GM18511 (cell line): ENCODE measurements around the gene CPNE7.

Source experiments
- ATAC-seq: cut with Tn5 transposase; IDR thresholded peaks from one replicate; pipeline ENCODE4 v1.9.1; 2021; ENCODE audit warnings: mild to moderate bottlenecking, moderate library complexity; ENCODE audit not compliant: unreplicated experiment

Gene CPNE7

DNA sequence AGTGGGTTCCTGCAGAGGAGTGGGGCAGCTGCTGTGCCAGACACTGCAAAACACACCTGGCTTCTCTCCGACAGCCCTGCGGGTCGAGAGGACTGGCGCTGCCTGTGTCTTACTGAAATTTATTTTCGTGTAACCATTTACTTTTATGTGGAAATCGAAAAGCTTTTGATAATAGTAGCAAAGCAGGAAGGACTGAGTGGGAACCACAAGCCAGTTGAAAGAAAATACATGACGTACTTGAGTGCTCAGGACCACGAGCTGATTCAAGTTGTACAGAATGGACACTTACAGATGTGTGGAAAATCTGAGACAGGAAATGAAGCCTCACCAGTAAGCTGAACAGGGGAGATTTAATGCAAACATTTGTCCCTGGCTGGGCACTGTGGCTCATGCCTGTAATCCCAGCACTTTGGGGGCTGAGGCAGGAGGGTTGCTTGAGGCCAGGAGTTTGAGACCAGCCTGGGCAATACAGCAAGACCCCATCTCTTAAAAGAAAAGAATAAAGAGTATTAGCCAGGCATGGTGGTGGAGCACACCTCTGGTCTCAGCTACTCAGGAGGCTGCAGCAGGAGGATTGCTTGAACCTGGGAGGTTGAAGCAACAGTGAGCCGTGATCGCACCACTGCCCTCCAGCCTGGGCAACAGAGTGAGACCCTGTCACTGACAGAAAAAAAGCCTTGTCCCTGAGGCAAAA, 26.4 kb upstream of the CPNE7 start:
- no peak for ATAC-seq

DNA sequence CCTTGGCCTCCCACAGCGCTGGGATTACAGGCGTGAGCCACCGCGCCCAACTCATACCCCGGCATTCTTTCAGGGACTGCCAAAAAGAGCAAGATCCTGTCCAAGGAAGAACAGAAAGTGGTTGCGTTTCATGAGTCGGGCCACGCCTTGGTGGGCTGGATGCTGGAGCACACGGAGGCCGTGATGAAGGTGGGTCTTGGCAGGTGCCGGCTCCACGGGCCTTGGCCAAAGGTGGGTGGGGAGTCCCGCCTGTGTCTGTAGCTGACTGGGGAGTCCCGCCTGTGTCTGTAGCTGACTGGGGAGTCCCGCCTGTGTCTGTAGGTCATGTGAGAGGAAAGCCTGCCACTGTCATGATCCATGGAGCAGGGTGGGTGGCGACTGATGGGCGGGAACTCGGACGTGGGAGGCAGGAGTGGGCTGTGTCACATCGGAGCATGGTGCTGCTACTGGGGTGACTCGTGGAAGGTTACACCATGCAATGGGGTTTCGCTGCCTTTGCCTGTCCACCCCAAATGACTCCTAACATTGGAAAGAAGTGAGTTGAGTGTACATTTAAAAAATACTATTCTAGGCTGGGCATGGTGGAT, 25.0 kb upstream of the CPNE7 start:
- no peak for ATAC-seq

DNA sequence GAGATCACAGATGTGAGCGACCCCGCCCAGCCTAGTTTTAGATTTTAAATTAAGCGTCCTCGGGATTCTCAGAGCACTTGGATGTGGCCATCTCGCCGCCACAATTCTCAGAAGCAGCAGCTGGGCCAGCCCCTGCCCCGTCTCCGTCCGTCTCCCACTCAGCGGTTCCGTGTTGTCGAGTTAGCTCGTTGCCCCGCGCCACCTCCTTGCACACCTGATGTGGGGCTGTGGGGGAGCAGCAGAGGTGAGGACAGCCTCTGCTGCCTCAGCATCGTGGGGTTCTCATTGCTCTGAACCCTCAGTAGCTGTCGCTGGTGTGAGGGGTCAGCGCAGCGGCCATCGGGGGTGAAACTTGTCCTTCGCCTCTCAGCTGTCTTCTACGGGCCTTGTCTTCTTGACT, 23.2 kb upstream of the CPNE7 start:
- no peak for ATAC-seq

DNA sequence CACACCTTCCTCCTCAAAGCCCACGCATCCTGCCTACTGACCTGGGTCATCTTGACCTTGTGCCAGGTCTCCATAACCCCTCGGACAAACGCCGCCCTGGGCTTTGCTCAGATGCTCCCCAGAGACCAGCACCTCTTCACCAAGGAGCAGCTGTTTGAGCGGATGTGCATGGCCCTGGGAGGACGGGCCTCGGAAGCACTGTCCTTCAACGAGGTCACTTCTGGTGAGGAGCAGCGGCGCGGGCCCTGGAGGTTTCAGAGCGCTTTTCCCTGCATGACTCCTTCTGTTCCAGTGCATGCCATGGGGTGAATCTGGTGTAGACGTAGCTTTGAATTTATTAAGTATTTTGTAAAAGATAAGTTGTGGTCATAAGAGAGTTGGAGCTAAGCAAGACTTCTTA, 22.6 kb upstream of the CPNE7 start:
- no peak for ATAC-seq

DNA sequence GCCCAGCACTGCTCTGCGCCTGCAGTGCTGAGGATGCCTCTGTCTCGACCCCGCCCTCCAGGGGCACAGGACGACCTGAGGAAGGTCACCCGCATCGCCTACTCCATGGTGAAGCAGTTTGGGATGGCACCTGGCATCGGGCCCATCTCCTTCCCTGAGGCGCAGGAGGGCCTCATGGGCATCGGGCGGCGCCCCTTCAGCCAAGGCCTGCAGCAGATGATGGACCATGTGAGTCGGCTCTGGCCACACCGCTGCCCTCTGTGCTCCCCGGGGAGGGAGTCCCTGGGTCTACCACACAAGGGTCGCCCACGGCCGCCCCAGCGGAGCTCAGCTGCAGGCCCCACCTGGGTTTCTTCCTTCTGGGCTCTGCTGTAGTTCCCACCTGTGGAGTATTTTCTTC, 21.8 kb upstream of the CPNE7 start:
- no peak for ATAC-seq

DNA sequence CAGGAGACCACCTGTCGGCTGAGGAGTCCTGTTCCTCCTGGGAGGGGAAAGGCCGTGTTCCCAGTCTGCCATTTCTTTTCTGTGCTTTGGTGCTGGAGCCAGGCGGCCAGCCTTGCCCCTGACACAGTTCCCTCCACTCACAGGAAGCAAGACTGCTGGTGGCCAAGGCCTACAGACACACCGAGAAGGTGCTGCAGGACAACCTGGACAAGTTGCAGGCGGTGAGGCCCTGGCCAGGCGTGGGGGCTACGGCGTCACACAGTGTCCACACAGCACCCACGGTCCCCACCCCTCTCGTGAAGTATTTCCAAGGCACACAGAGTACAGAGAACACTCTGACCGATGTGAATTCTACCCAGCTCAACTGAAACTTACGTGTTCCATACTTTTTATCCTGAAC, 21.2 kb upstream of the CPNE7 start:
- no peak for ATAC-seq

DNA sequence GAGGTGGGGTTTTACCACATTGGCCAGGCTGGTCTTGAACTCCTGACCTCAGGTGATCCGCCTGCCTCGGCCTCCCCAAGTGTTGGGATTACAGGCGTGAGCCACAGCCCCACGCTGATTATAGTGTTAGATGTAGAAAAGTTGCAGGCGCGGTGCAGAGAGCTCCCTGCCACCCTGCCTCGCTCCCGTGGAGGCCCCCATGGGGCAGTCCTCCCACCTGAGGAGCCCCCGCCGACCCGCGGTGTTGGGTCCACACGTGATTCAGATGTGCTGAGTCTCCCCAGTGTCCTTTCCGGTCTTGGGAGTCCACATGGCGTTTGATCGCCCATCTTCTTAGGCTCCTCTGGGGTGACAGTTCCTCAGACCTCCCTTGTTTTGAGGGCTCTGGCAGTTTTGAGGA, 20.3 kb upstream of the CPNE7 start:
- no peak for ATAC-seq

DNA sequence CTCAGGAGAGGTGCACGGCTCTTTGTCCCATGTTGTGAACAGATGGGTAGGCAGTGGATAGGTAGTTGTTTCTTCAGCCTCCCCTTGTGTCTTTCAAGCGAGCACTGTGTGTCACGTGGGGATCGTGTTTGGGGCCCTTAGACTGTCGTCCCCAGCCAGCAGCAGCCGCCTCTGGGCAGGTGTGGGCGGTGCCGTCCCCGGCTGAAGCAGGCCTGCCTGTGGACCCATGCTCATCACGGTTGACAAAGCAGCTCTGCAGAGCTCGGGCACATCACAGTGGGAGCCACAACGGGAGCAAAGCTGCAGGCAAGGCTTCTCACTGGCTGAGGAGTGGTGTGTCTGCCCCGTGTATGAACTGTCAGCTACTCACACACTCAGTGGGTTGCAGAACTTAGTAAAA, 19.8 kb upstream of the CPNE7 start:
- ATAC-seq = no peak

DNA sequence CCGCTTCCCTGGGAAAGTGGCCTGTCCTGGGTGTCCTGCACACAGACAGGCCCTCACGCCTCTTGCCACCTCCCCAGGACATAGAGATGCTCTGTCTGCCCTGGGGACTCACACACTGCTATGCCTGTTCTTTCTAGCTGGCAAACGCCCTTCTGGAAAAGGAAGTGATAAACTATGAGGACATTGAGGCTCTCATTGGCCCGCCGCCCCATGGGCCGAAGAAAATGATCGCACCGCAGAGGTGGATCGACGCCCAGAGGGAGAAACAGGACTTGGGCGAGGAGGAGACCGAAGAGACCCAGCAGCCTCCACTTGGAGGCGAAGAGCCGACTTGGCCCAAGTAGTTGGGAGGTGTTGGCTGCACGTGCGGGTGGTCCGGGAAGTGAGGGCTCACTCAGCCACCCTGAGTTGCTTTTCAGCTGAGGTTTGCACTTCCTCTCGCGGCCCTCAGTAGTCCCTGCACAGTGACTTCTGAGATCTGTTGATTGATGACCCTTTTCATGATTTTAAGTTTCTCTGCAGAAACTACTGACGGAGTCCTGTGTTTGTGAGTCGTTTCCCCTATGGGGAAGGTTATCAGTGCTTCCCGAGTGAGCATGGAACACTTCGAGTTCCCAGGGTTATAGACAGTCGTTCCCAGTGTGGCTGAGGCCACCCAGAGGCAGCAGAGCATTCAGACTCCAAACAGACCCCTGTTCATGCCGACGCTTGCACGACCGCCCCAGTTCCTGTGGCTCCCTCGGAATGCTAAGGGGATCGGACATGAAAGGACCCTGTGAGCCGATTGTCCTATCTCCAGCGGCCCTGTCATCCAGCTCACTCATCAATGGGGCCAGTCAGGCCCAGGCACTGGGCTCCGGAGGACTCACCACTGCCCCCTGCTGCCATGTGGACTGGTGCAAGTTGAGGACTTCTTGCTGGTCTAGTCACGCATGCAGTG, 18.5 kb upstream of the CPNE7 start:
- ATAC-seq = peak; percentile 32

DNA sequence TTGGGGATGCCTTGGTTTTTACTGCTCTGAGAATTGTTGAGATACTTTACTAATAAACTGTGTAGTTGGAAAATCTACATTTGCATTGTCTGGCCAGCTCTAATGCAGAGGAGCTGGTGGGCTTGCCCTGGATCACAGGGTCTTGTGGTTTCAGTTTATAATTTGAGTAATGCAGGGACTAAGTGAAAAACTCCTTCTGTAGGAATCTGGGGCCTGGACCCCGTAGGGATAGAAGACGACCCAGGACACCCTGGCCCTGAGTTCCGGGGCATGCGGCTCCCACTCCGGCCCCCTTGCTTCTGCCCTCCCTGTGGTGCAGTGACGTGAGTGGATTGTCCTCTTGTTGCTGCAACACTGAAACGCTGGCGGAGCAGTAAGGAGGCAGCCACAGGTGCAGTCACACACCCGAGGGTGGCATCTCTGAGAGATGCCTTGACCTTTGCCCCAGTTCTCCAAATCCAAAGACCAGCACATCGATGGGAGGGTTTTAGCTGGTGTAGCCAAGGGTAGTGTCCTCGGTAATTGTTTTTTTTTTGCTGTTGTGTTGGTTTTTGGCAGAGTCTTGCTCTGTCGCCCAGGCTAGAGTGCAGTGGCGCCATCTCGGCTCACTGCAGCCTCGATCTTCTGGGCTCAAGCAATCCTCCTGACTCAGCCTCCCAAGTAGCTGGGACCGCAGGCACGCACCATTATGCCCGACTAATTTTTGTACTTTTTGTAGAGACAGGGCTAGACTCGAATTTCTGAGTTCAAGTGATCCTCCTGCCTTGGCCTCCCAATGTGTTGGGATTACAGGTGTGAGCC, 17.7 kb upstream of the CPNE7 start:
- ATAC-seq = no peak

DNA sequence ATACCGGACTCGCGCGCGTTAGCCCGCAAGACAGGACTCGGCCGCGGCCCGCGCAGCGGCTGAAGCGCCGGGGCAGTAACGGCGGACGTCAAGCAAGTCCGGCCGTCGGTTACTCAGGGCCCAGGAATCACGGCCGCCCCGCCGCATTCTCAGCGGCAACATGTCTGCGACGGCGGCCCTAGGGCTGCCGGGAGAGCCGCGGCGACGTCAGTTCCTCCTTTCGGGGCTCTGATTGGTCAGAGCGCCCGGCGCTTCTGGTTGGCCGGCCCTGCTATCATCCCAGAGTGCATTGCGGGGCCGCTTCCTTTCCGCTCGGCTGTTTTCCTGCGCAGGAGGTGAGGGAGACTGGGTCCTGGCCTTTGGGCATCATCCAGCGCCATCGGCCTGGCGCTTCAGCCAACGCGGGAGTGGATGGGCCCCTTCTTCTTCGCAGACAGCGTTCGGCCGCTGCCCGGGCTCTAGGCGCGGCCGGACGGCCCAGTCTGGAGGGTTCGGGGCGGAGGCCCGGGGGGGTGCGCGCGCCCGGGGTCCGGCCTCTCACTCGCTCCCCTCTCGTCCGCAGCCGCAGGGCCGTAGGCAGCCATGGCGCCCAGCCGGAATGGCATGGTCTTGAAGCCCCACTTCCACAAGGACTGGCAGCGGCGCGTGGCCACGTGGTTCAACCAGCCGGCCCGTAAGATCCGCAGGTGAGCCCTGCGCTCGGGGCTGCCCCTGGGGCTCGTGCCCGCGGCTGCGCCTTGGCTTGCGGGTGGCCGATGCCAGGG, 15.0 kb upstream of the CPNE7 start, which contains the start of gene RPL13:
TSS of gene RPL13 (plus strand) at position 305 of the 764 bp plus-strand sequence. CDS start at position 583, 278 bp downstream.
- peak; percentile 90 for ATAC-seq

DNA sequence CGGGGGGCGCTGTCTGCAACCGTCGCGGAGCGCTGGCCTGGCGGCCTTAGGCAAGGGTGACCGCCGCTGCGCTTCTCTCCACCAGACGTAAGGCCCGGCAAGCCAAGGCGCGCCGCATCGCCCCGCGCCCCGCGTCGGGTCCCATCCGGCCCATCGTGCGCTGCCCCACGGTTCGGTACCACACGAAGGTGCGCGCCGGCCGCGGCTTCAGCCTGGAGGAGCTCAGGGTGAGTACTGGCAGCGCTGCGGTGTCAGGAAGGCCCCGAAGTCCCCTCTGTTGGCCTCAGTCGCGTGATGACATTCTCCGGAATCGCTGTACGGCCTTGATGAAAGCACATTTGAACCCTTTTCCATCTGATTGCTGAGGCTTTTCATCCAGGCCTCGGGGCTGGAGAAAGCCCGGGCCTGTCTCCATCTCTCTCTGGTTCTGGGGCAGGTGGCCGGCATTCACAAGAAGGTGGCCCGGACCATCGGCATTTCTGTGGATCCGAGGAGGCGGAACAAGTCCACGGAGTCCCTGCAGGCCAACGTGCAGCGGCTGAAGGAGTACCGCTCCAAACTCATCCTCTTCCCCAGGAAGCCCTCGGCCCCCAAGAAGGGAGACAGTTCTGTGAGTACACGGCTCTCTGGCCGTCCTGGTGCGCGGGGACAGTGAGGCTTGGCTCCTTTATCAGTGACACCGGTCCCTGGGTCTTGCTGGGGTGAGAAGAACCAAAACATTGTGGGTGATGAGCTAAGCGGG, 14.2 kb upstream of the CPNE7 start:
- no peak for ATAC-seq

DNA sequence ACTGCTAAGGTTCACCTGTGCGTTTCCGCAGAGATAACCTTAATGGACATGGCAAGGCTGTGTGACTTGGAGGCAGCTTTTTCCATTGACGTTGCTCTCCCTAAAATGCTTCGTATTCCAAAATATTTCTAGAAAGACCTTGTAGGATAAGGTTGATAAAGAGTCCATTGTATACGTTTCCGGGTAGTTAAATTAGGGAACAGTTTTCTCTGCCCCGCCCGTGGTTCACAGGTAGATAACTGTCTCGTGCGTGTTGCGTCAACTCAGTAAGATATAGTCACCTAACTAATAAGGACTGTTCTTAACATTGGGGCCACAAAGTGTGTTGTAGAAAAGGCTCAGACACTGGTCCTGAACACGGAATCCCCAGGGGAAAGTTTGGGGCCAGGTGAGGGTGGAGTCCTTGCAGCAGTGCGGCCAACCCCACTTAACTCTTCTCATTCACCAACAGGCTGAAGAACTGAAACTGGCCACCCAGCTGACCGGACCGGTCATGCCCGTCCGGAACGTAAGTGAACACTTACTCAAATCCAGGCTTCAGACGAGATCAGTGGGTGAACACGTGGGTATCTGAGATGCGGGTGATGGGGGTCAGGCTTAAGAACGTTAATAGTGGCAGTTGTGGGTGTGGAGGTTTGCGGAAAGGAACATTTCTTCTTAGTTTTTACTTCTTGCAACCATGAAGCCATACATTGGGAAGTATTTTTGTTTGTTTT, 13.5 kb upstream of the CPNE7 start:
- no peak for ATAC-seq

DNA sequence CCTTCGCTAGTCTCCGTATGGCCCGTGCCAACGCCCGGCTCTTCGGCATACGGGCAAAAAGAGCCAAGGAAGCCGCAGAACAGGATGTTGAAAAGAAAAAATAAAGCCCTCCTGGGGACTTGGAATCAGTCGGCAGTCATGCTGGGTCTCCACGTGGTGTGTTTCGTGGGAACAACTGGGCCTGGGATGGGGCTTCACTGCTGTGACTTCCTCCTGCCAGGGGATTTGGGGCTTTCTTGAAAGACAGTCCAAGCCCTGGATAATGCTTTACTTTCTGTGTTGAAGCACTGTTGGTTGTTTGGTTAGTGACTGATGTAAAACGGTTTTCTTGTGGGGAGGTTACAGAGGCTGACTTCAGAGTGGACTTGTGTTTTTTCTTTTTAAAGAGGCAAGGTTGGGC, 12.6 kb upstream of the CPNE7 start:
- ATAC-seq = no peak

DNA sequence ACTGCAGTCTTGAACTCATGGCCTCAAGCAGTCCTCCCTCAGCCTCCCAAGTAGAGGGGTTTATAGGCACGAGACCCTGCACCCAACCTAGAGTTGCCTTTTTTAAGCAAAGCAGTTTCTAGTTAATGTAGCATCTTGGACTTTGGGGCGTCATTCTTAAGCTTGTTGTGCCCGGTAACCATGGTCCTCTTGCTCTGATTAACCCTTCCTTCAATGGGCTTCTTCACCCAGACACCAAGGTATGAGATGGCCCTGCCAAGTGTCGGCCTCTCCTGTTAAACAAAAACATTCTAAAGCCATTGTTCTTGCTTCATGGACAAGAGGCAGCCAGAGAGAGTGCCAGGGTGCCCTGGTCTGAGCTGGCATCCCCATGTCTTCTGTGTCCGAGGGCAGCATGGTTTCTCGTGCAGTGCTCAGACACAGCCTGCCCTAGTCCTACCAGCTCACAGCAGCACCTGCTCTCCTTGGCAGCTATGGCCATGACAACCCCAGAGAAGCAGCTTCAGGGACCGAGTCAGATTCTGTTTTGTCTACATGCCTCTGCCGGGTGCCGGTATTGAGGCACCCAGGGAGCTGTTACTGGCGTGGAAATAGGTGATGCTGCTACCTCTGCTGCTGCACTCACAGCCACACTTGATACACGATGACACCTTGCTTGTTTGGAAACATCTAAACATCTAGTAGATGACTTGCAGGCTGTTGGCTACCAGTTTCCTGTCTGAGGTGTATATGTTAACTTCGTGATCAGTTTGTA, 11.7 kb upstream of the CPNE7 start:
- ATAC-seq = no peak

DNA sequence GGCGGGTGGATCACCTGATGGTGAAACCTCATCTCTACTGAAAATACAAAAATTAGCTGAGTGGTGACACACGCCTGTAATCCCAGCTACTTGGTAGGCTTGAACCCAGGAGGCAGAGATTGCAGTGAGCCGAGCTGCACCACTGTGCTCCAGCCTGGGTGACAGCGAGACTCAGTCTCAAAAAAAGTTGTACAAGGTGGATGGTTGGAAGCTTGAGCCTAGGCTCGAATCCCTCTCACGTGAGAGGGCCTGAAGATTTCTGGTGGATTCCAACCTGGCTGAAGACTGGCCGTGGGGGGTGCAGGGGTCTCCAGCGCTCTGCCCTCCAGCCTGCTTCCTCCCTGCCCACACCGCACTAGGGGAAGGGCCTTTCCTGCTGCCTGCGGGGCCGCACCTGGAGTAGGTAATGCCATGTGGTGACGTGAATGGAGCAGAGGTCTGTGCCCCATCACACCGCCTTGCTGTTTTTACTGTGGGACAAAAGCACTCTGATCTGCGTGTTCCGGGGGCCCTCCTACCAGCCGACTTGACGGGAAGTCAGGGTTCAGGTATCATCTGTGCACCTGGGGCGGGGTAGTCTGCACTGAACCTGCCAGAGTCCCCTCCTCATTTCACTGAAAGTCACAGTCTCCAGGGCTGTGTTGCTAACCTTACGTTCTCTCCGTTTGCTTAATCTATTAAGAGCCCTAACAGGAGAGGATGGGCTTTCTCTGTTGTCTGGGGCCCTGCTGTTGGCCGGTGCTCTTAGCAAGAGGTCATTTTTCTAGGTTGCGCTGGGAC, 10.9 kb upstream of the CPNE7 start:
- ATAC-seq = no peak

DNA sequence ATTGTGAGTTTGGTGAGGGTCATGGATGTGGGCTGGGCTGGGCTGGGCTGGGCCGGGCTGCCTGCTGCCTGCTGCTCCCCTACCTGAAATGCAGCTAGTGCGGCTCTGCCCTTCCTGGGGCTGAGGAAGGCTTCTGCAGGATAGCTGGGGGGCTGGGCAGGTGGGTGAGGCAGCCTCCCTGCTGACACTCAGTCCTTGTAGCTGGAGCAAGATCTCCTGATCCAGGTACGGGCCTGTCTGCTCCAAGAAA, 10.4 kb upstream of the CPNE7 start:
- no peak for ATAC-seq
